H1 (cell line): ENCODE data around the gene C15orf61. TPM values are rescaled to one million over a fixed set of nuclear protein-coding genes. Genes with fewer than 3 reads are reported as not detected.

ENCODE experiments used
- CTCF ChIA-PET: fragments of 300-600 bp; sonication (Branson Sonifier 250); formaldehyde crosslinking; loops from one replicate; lab custom pipeline; 2021; ENCODE audit not compliant: partially characterized antibody; lab: Charles Lee
- POLR2A ChIA-PET: fragments of 300-600 bp; sonication (Branson Sonifier 250); formaldehyde crosslinking; loops from one replicate; lab custom pipeline; 2021; ENCODE audit warnings: inconsistent platforms; ENCODE audit not compliant: partially characterized antibody; lab: Charles Lee
- DNase-seq, 2 experiments: peaks; one replicate each; pipeline versions ENCODE4 v3.0.0 to v3.0.0-alpha.2; 2010 to 2022; ENCODE audit warnings: low spot score in 2 of 2, low read depth in 1 of 2, mixed read lengths in 1 of 2
- FAIRE-seq: peaks from 2 replicates; lab custom pipeline; 2011; peaks lifted over from hg19 to GRCh38; lab: Jason Lieb, UNC
- H2AFZ ChIP-seq: 2 replicates; pipeline ENCODE4 v1.8.1; 2012; ENCODE audit warnings: low read length, inconsistent platforms
- H2AK5ac ChIP-seq: 2 replicates; pipeline ENCODE4 v1.6.1; 2013; ENCODE audit warnings: low read depth, low read length
- H2BK120ac ChIP-seq: replicated peaks from 2 replicates; pipeline ENCODE3; 2013; ENCODE audit warnings: low read depth, low read length, inconsistent platforms
- H2BK12ac ChIP-seq: 2 replicates; pipeline ENCODE4 v1.6.1; 2013; ENCODE audit warnings: low read depth, low read length
- H2BK15ac ChIP-seq: 2 replicates; pipeline ENCODE4 v1.6.1; 2013; ENCODE audit warnings: low read length
- H2BK20ac ChIP-seq: 2 replicates; pipeline ENCODE4 v1.6.1; 2013; ENCODE audit warnings: low read length
- H2BK5ac ChIP-seq: 2 replicates; pipeline ENCODE4 v1.6.1; 2013; ENCODE audit warnings: low read depth, low read length
- H3K14ac ChIP-seq: 2 replicates; pipeline ENCODE4 v1.6.1; 2013; ENCODE audit warnings: inconsistent platforms; ENCODE audit not compliant: insufficient read length
- H3K18ac ChIP-seq: 2 replicates; pipeline ENCODE4 v1.6.1; 2013; ENCODE audit warnings: low read length; ENCODE audit errors: extremely low read depth
- H3K23ac ChIP-seq: 2 replicates; pipeline ENCODE4 v1.6.1; 2013; ENCODE audit warnings: inconsistent platforms; ENCODE audit not compliant: insufficient read length
- H3K23me2 ChIP-seq: 2 replicates; pipeline ENCODE4 v1.6.1; 2013; ENCODE audit warnings: low read depth, low read length
- H3K27ac ChIP-seq: 2 replicates; pipeline ENCODE4 v1.6.1; 2011; ENCODE audit warnings: low read depth, low read length, inconsistent platforms
- H3K27me3 ChIP-seq, 4 experiments: replicated peaks in 1 of 4; 1 replicate in 1 of 4; 2 replicates in 3 of 4; pipeline versions ENCODE4 v1.6.1 to v1.8.1; 2011 to 2013; ENCODE audit warnings: low read length in 3 of 4, mild to moderate bottlenecking in 3 of 4, inconsistent platforms in 2 of 4, mixed read lengths in 2 of 4, moderate library complexity in 1 of 4; ENCODE audit not compliant: control insufficient read depth in 3 of 4, insufficient read depth in 3 of 4; ENCODE audit errors: extremely low read depth in 1 of 4
- H3K36me3 ChIP-seq, 4 experiments: 2 replicates each; pipeline versions ENCODE4 v1.6.1 to v1.8.1; 2011 to 2013; ENCODE audit warnings: mild to moderate bottlenecking in 4 of 4, low read length in 3 of 4, moderate library complexity in 2 of 4, control low read depth in 1 of 4, inconsistent platforms in 1 of 4; ENCODE audit not compliant: insufficient read depth in 4 of 4, control insufficient read depth in 2 of 4
- H3K4ac ChIP-seq: replicated peaks from 2 replicates; pipeline ENCODE3; 2013; ENCODE audit warnings: low read length, low read depth, mixed read lengths, inconsistent platforms; ENCODE audit not compliant: insufficient read length
- H3K4me1 ChIP-seq, 4 experiments: replicated peaks in 1 of 4; 1 replicate in 1 of 4; 2 replicates in 3 of 4; pipeline versions ENCODE4 v1.6.1 to v1.8.1; 2011 to 2013; ENCODE audit warnings: low read length in 3 of 4, inconsistent platforms in 2 of 4, mixed read lengths in 1 of 4; ENCODE audit not compliant: insufficient read depth in 4 of 4, control insufficient read depth in 3 of 4
- H3K4me2 ChIP-seq, 2 experiments: 2 replicates each; pipeline versions ENCODE4 v1.6.1 to v1.8.1; 2011 to 2013; ENCODE audit warnings: low read depth in 2 of 2, low read length in 2 of 2, control low read depth in 1 of 2, inconsistent platforms in 1 of 2, mild to moderate bottlenecking in 1 of 2; ENCODE audit not compliant: insufficient read depth in 1 of 2
- H3K4me3 ChIP-seq, 4 experiments: fragments of 200-600, 300-600 bp in 1 of 4; sonication (generic), shearing (Covaris generic), sonication (Bioruptor Twin) in 1 of 4; 2 replicates each; pipeline versions ENCODE4 v1.5.1 to v1.8.1; 2011 to 2016; ENCODE audit warnings: low read length in 4 of 4, low read depth in 3 of 4, control low read depth in 2 of 4, inconsistent platforms in 2 of 4, mild to moderate bottlenecking in 2 of 4, mixed read lengths in 1 of 4, moderate library complexity in 1 of 4; ENCODE audit not compliant: insufficient read depth in 2 of 4; ENCODE audit errors: extremely low read depth in 1 of 4
- H3K56ac ChIP-seq: replicated peaks from 2 replicates; pipeline ENCODE3; 2013; ENCODE audit warnings: low read depth, mild to moderate bottlenecking, mixed read lengths, low read length, inconsistent platforms; ENCODE audit not compliant: insufficient read length
- H3K79me1 ChIP-seq: 2 replicates; pipeline ENCODE4 v1.6.1; 2013; ENCODE audit warnings: low read depth, low read length, control low read depth
- H3K79me2 ChIP-seq, 2 experiments: 2 replicates each; pipeline versions ENCODE4 v1.6.1 to v1.8.1; 2012 to 2013; ENCODE audit warnings: low read length in 2 of 2, mild to moderate bottlenecking in 2 of 2, inconsistent platforms in 1 of 2; ENCODE audit not compliant: insufficient read depth in 2 of 2, control insufficient read depth in 1 of 2
- H3K9ac ChIP-seq, 4 experiments: replicated peaks in 1 of 4; 1 replicate in 1 of 4; 2 replicates in 3 of 4; pipeline versions ENCODE4 v1.6.1 to v1.8.1; 2011 to 2013; ENCODE audit warnings: low read depth in 3 of 4, low read length in 3 of 4, control low read depth in 2 of 4, mild to moderate bottlenecking in 2 of 4, moderate library complexity in 2 of 4, inconsistent platforms in 1 of 4; ENCODE audit errors: extremely low read depth in 1 of 4
- H3K9me3 ChIP-seq, 2 experiments: 2 replicates each; pipeline versions ENCODE4 v1.6.1 to v1.8.1; 2012 to 2013; ENCODE audit warnings: mild to moderate bottlenecking in 2 of 2, moderate library complexity in 2 of 2, control low read depth in 1 of 2, inconsistent platforms in 1 of 2, low read depth in 1 of 2, low read length in 1 of 2, mixed read lengths in 1 of 2; ENCODE audit not compliant: insufficient read depth in 2 of 2
- H4K20me1 ChIP-seq, 2 experiments: replicated peaks in 1 of 2; 2 replicates each; pipeline versions ENCODE3 to v1.8.1; 2011 to 2013; ENCODE audit warnings: inconsistent platforms in 2 of 2, low read length in 2 of 2, mild to moderate bottlenecking in 1 of 2; ENCODE audit not compliant: insufficient read depth in 2 of 2, control insufficient read depth in 1 of 2
- H4K5ac ChIP-seq: 2 replicates; pipeline ENCODE4 v1.6.1; 2013; ENCODE audit warnings: low read length, low read depth, mixed read lengths, inconsistent platforms; ENCODE audit not compliant: insufficient read length
- H4K8ac ChIP-seq: 2 replicates; pipeline ENCODE4 v1.8.0; 2013; ENCODE audit warnings: mild to moderate bottlenecking, moderate library complexity, low read length, inconsistent platforms; ENCODE audit not compliant: insufficient read depth; ENCODE audit errors: extremely low read depth
- H4K91ac ChIP-seq: replicated peaks from 2 replicates; pipeline ENCODE3; 2013; ENCODE audit warnings: low read length, mixed read lengths, inconsistent platforms; ENCODE audit not compliant: insufficient read length
- MAX ChIP-seq: IDR thresholded peaks from 2 replicates; pipeline ENCODE4 v1.6.1; 2012; ENCODE audit warnings: inconsistent platforms
- POLR2AphosphoS5 ChIP-seq: IDR thresholded peaks from 2 replicates; pipeline ENCODE4 v1.6.1; 2011; ENCODE audit warnings: low read depth, low read length
- RNF2 ChIP-seq: fragments of 200-900, 300-1000 bp; sonication (generic); IDR thresholded peaks from 2 replicates; pipeline ENCODE4 v1.7.1; 2016; ENCODE audit warnings: borderline replicate concordance, low read depth, mild to moderate bottlenecking, antibody characterized with exemption, low read length; ENCODE audit not compliant: poor library complexity, severe bottlenecking; ENCODE audit errors: missing control alignments
- SIN3A ChIP-seq, 2 experiments: IDR thresholded peaks in 1 of 2; conservative IDR thresholded peaks in 1 of 2; 2 replicates each; pipeline ENCODE4 v1.6.1; 2011 to 2012; ENCODE audit warnings: low read length in 2 of 2, improper control_type of control experiment in 1 of 2, low read depth in 1 of 2, mild to moderate bottlenecking in 1 of 2
- TAF1 ChIP-seq: IDR thresholded peaks from 2 replicates; pipeline ENCODE4 v1.6.1; 2011; ENCODE audit warnings: mild to moderate bottlenecking, low read depth, low read length
- YY1 ChIP-seq: IDR thresholded peaks from 2 replicates; pipeline ENCODE4 v1.6.1; 2011; ENCODE audit warnings: low read depth, mild to moderate bottlenecking, low read length
- WGBS, 2 experiments: shearing (Covaris generic) in 1 of 2; methylation state at CpG; one replicate each; pipeline versions ENCODE4 v1.1.6 to v1.1.7; 2013 to 2015; ENCODE audit warnings: low lambda C conversion rate in 2 of 2, mixed read lengths in 2 of 2, inconsistent platforms in 1 of 2, low coverage in 1 of 2, missing lambda C conversion rate in 1 of 2; ENCODE audit not compliant: insufficient replicate concordance in 2 of 2, insufficient coverage in 1 of 2, insufficient read length in 1 of 2; ENCODE audit errors: extremely low coverage in 1 of 2, missing lambda C conversion rate in 1 of 2; 5-methylcytosine and 5-hydroxymethylcytosine counted together
- polyA plus RNA-seq, 7 experiments: library from polyadenylated mRNA; depleted of rRNA in 3 of 7; stranded (reverse) in 5 of 7; unstranded in 2 of 7; fragments of >200 nt in 5 of 7; fragments of 200-250 nt in 2 of 7; gene quantifications; 1 replicate in 5 of 7; 2 replicates in 1 of 7; 4 replicates in 1 of 7; pipeline versions ENCODE4 v1.2.1 to v1.2.3, GENCODE V29; 2011 to 2013; ENCODE audit warnings: missing spikeins in 2 of 7, mixed read lengths in 2 of 7
- total RNA-seq: library from RNA; stranded (reverse); fragmentation: NEBNext Ultra II Directional; extraction: Animal tissue kit (Norgen Biotek cat#: 25700); gene quantifications from 2 replicates; pipeline ENCODE4 v1.2.1, GENCODE V29; 2021

Gene C15orf61
- total and polyA plus RNA-seq, 2 of the 8 experiments (the other 6 are each of a cell fraction or from before 2014, with no cell fraction given) = 1.7 to 2.0 TPM

- POLR2A ChIA-PET = no interaction called here
- WGBS, 2 experiments = 92% methylated on average over 3 of the region's 3 CpGs; no CpG with 5 or more reads in 1 of the 2 experiments
- TF ChIP-seq POLR2AphosphoS5 = no peak
- TF ChIP-seq TAF1 = no peak
- no peak for TF ChIP-seq RNF2
- no peak for TF ChIP-seq YY1
- TF ChIP-seq SIN3A (conservative IDR thresholded peaks at IDR 0.05 in 1 of 2, IDR thresholded peaks at IDR 0.05 in 1 of 2; ENCODE audit: low read depth in 1 of 2, low read length in 2 of 2) = no peak
- TF ChIP-seq MAX = no peak
These were observed 10.5 kb downstream of the C15orf61 start for GRCh38 chr15:67531379-67531914.

More at GRCh38 chr15:67531379-67531914, 10.5 kb downstream of the C15orf61 start:
- Histone ChIP-seq H3K23me2 (no peaks in the 10 kb centered on the region), H2BK120ac (no peak overlapping the region), H2AFZ (no peak overlapping the region), H2AK5ac (no peak overlapping the region), H3K18ac (no peak overlapping the region), H3K9ac (no peak overlapping the region), H3K4me2 (no peak overlapping the region), H2BK5ac (no peak overlapping the region), H2BK12ac (no peak overlapping the region), H4K91ac (no peak overlapping the region), H4K20me1 (no peaks in the 10 kb centered on the region), H4K8ac (no peak overlapping the region), H2BK15ac (no peak overlapping the region), H3K79me2 (no peaks in the 10 kb centered on the region), H3K79me1 (no peaks in the 10 kb centered on the region), H3K27me3 (no peaks in the 10 kb centered on the region), H3K27ac (no peak overlapping the region), H3K4me1 (no peaks in the 10 kb centered on the region), H2BK20ac (no peak overlapping the region), H3K36me3 (no peaks in the 10 kb centered on the region), H3K4me3 (no peak overlapping the region), H4K5ac (no peak overlapping the region), H3K4ac (no peak overlapping the region), H3K23ac (no peak overlapping the region), H3K9me3 (no peaks in the 10 kb centered on the region), H3K56ac (no peak overlapping the region), H3K14ac (no peak overlapping the region)
- DNase-seq = no peak
- no peak for FAIRE-seq
- CTCF ChIA-PET = interaction anchor here (1.4 to 2.4 kb wide), 2 partner anchors 98 to 304 kb away, joined by 3 to 7 read pairs; no protein-coding TSS in a partner anchor
